Measurements from ENCODE around the gene ANKRD39.

- TF ChIP-seq CTCF (conservative IDR thresholded peaks at IDR 0.05 in 1 of 2, IDR thresholded peaks at IDR 0.05 in 1 of 2; ENCODE audit: low read depth in 1 of 2, low read length in 2 of 2): no peak
- TF ChIP-seq EZH2 (IDR thresholded peaks at IDR 0.05; ENCODE audit: low read length, missing control alignments): no peak
Observed at GRCh38 chr2:96887493-96888012, 29.7 kb upstream of the ANKRD39 start.

Data from fibroblast of lung (primary cell).